HepG2 (cell line): Measurements from ENCODE around the gene UCHL3.

Experiments used
- ELF1 ChIP-seq: sonication (generic); formaldehyde crosslinking; IDR thresholded peaks from 2 replicates; pipeline ENCODE4 v1.4.0; 2020; ENCODE audit warnings: missing genetic modification reagents
- EZH2 ChIP-seq: conservative IDR thresholded peaks from 2 replicates; pipeline ENCODE4 v1.6.1; 2012; ENCODE audit warnings: mild to moderate bottlenecking, low read depth, low read length, moderate library complexity
- FOXJ3 ChIP-seq: sonication (generic); formaldehyde crosslinking; IDR thresholded peaks from 2 replicates; pipeline ENCODE4 v1.4.0; 2020; ENCODE audit warnings: missing genetic modification reagents, mild to moderate bottlenecking, borderline replicate concordance
- TF ChIP-seq, protein P1 (sequence below): sonication (generic); formaldehyde crosslinking; IDR thresholded peaks from one replicate; pipeline ENCODE4 v1.5.1; 2020; ENCODE audit warnings: mild to moderate bottlenecking, missing genetic modification reagents; ENCODE audit errors: not compliant biosample characterization
- TF ChIP-seq, protein P2 (sequence below): sonication (generic); formaldehyde crosslinking; IDR thresholded peaks from 2 replicates; pipeline ENCODE4 v1.4.0; 2020; ENCODE audit warnings: missing genetic modification reagents

DNA sequence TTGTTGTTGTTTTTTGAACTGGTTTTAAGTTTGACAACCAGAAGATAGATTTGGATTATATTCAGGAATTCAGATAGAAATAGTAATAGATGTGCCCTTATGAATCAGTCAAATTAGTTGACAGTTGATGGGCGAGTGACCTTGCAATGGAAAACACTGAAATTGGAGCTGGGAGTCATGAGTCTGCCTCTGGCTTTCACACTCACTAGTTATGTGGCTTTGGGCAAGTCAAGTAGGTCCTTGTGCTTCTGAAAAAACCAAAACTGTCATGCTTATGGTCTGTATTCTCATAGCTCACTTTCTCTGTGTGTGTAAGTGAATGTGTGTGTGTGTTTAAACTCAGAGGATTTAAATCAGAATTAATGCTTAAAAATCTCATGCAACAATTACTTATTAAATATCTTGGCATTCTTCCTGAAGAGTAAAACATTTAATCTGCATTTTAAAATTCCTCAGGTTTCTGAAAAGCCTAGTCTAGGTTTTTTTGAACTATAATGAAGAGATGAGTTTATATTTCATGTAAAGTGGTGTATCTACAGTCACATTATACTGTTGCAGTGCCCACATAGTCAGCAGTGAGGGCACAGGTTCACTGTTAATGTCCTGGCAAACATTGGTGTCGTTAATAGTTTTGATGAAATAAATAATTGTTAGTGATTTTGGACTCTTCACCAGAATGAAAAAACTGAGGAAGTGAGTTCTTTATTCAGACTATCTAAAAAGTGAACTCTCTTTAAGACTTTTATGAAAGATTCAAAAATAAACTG is 32.5 kb downstream of the UCHL3 start:
- TF ChIP-seq EZH2, result no peak
- no peak for TF ChIP-seq ELF1 (CRISPR knock-in tag)
- TF ChIP-seq, protein P1, sequence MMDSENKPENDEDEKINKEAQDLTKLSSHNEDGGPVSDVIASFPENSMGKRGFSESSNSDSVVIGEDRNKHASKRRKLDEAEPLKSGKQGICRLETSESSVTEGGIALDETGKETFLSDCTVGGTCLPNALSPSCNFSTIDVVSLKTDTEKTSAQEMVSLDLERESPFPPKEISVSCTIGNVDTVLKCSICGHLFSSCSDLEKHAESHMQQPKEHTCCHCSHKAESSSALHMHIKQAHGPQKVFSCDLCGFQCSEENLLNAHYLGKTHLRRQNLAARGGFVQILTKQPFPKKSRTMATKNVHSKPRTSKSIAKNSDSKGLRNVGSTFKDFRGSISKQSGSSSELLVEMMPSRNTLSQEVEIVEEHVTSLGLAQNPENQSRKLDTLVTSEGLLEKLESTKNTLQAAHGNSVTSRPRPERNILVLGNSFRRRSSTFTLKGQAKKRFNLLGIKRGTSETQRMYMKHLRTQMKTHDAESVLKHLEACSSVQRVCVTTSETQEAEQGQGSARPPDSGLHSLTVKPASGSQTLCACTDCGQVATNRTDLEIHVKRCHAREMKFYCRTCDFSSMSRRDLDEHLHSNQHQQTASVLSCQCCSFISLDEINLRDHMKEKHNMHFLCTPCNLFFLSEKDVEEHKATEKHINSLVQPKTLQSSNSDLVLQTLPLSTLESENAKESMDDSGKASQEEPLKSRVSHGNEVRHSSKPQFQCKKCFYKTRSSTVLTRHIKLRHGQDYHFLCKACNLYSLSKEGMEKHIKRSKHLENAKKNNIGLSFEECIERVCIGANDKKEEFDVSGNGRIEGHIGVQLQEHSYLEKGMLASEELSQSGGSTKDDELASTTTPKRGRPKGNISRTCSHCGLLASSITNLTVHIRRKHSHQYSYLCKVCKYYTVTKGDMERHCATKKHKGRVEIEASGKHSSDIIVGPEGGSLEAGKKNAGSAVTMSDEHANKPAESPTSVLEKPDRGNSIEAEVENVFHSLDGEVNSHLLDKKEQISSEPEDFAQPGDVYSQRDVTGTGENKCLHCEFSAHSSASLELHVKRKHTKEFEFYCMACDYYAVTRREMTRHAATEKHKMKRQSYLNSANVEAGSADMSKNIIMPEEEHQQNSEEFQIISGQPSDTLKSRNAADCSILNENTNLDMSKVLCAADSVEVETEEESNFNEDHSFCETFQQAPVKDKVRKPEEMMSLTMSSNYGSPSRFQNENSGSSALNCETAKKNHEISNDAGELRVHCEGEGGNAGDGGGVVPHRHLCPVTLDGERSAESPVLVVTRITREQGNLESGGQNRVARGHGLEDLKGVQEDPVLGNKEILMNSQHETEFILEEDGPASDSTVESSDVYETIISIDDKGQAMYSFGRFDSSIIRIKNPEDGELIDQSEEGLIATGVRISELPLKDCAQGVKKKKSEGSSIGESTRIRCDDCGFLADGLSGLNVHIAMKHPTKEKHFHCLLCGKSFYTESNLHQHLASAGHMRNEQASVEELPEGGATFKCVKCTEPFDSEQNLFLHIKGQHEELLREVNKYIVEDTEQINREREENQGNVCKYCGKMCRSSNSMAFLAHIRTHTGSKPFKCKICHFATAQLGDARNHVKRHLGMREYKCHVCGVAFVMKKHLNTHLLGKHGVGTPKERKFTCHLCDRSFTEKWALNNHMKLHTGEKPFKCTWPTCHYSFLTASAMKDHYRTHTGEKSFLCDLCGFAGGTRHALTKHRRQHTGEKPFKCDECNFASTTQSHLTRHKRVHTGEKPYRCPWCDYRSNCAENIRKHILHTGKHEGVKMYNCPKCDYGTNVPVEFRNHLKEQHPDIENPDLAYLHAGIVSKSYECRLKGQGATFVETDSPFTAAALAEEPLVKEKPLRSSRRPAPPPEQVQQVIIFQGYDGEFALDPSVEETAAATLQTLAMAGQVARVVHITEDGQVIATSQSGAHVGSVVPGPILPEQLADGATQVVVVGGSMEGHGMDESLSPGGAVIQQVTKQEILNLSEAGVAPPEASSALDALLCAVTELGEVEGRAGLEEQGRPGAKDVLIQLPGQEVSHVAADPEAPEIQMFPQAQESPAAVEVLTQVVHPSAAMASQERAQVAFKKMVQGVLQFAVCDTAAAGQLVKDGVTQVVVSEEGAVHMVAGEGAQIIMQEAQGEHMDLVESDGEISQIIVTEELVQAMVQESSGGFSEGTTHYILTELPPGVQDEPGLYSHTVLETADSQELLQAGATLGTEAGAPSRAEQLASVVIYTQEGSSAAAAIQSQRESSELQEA, result no peak
- TF ChIP-seq, protein P2, sequence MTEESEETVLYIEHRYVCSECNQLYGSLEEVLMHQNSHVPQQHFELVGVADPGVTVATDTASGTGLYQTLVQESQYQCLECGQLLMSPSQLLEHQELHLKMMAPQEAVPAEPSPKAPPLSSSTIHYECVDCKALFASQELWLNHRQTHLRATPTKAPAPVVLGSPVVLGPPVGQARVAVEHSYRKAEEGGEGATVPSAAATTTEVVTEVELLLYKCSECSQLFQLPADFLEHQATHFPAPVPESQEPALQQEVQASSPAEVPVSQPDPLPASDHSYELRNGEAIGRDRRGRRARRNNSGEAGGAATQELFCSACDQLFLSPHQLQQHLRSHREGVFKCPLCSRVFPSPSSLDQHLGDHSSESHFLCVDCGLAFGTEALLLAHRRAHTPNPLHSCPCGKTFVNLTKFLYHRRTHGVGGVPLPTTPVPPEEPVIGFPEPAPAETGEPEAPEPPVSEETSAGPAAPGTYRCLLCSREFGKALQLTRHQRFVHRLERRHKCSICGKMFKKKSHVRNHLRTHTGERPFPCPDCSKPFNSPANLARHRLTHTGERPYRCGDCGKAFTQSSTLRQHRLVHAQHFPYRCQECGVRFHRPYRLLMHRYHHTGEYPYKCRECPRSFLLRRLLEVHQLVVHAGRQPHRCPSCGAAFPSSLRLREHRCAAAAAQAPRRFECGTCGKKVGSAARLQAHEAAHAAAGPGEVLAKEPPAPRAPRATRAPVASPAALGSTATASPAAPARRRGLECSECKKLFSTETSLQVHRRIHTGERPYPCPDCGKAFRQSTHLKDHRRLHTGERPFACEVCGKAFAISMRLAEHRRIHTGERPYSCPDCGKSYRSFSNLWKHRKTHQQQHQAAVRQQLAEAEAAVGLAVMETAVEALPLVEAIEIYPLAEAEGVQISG, result no peak
- TF ChIP-seq FOXJ3 (CRISPR knock-in tag), result no peak
